ENCODE measurements around the gene SLC6A3. TPM values are rescaled to one million over a fixed set of nuclear protein-coding genes. Genes with fewer than 3 reads are reported as not detected.

Gene SLC6A3
- total RNA-seq, result not detected

GRCh38 chr5:1445313-1445688 lies at the start of gene SLC6A3:
Gene SLC6A3 (minus strand): TSS chr5:1445440. CDS start chr5:1443197, 2,243 bp downstream.
- H3K4me1 ChIP-seq, result no peaks in the 10 kb centered on the region
- no peaks in the 10 kb centered on the region for H3K36me3 ChIP-seq
- in situ Hi-C loops (cut with MboI; ENCODE audit: low sequenced_read_pairs in 4 of 4) (no loop called here), intact Hi-C loops (cut with DNase I; ENCODE audit: low total_unique reads) (no loop called here)
- H3K27me3 ChIP-seq, result peaks cover 41 to 64% (median 53%) of the 10 kb centered on the region in 3 donors
- no peak within 1 kb of the TSS for H3K27ac ChIP-seq
- H3K9me3 ChIP-seq, result no peaks in the 10 kb centered on the region
- DNase-seq (no peak), ATAC-seq (no peak)
- TF ChIP-seq POLR2A (IDR thresholded peaks at IDR 0.05), result no peak
- TF ChIP-seq, protein P1, sequence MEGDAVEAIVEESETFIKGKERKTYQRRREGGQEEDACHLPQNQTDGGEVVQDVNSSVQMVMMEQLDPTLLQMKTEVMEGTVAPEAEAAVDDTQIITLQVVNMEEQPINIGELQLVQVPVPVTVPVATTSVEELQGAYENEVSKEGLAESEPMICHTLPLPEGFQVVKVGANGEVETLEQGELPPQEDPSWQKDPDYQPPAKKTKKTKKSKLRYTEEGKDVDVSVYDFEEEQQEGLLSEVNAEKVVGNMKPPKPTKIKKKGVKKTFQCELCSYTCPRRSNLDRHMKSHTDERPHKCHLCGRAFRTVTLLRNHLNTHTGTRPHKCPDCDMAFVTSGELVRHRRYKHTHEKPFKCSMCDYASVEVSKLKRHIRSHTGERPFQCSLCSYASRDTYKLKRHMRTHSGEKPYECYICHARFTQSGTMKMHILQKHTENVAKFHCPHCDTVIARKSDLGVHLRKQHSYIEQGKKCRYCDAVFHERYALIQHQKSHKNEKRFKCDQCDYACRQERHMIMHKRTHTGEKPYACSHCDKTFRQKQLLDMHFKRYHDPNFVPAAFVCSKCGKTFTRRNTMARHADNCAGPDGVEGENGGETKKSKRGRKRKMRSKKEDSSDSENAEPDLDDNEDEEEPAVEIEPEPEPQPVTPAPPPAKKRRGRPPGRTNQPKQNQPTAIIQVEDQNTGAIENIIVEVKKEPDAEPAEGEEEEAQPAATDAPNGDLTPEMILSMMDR (IDR thresholded peaks at IDR 0.05 in 4 of 5, conservative IDR thresholded peaks at IDR 0.05 in 1 of 5), result no peak
- no peak within 1 kb of the TSS for H3K4me3 ChIP-seq

DNA sequence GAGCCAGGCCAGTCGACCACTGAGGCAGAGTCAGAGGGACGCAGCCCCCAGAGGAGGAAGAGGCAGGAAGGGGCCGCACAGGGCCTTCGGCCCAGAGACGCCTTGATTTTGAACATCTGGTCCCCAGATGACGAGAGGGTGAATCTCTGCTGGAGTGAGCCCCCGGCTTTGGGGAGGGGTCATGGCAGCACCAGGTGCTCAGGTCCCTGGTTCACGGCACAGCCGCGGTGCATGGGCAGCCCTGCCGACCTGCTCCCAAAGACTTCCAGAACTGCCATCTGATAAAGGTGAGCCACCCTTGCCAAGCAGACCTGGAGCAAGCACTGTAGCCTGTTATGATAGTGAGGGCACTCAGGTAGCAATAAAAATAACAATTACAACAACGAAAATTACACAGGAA lies 48.7 kb upstream of the SLC6A3 start:
- no peaks in the 10 kb centered on the region for H3K27me3 ChIP-seq
- in situ Hi-C loops (cut with MboI; ENCODE audit: low sequenced_read_pairs in 4 of 4), result no loop called here
- TF ChIP-seq POLR2A (IDR thresholded peaks at IDR 0.05), result no peak
- TF ChIP-seq, protein P1 (IDR thresholded peaks at IDR 0.05 in 4 of 5, conservative IDR thresholded peaks at IDR 0.05 in 1 of 5), result no peak
- no peaks in the 10 kb centered on the region for H3K36me3 ChIP-seq
- H3K9me3 ChIP-seq, result no peaks in the 10 kb centered on the region
- intact Hi-C loops (cut with DNase I; ENCODE audit: low total_unique reads), result no loop called here
- H3K4me3 ChIP-seq, result no peak overlapping the region
- H3K27ac ChIP-seq, result no peak overlapping the region
- ATAC-seq, result no peak
- H3K4me1 ChIP-seq, result no peaks in the 10 kb centered on the region
- no peak for DNase-seq

GRCh38 chr5:1493413-1493812 lies 48.2 kb upstream of the SLC6A3 start:
- Histone ChIP-seq H3K27ac (no peak overlapping the region), H3K9me3 (no peaks in the 10 kb centered on the region), H3K36me3 (no peaks in the 10 kb centered on the region), H3K4me1 (no peaks in the 10 kb centered on the region), H3K4me3 (no peak overlapping the region), H3K27me3 (no peaks in the 10 kb centered on the region)
- TF ChIP-seq, protein P1 (IDR thresholded peaks at IDR 0.05 in 4 of 5, conservative IDR thresholded peaks at IDR 0.05 in 1 of 5), result no peak
- no peak for TF ChIP-seq POLR2A (IDR thresholded peaks at IDR 0.05)
- in situ Hi-C loops (cut with MboI; ENCODE audit: low sequenced_read_pairs in 4 of 4), result no loop called here
- intact Hi-C loops (cut with DNase I; ENCODE audit: low total_unique reads), result no loop called here
- ATAC-seq (no peak), DNase-seq (no peak)

DNA sequence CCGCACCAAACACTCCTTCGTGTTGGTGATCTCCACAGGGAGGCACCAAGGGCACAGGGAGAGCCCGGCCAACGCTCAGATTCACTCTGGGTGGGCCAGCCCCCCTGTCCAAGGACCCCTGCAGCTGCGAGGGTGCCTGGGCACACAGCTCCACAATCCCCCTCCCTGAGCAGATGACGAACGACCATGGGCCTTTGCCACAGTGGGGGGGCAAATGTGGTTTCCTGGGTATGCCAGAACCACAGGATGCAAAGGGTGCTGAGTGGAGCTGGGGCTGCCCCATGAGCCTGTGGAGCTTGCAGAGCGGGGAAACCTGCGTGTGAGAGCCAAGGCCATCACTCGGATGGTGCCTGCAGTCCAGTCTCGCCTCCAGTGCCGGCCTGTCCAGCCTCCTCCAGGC lies 47.5 kb upstream of the SLC6A3 start:
- intact Hi-C loops (cut with DNase I; ENCODE audit: low total_unique reads) (no loop called here), in situ Hi-C loops (cut with MboI; ENCODE audit: low sequenced_read_pairs in 4 of 4) (no loop called here)
- no peak for TF ChIP-seq POLR2A (IDR thresholded peaks at IDR 0.05)
- Histone ChIP-seq H3K9me3 (no peaks in the 10 kb centered on the region), H3K4me3 (no peak overlapping the region), H3K4me1 (no peaks in the 10 kb centered on the region), H3K27ac (no peak overlapping the region), H3K27me3 (no peaks in the 10 kb centered on the region), H3K36me3 (no peaks in the 10 kb centered on the region)
- DNase-seq (no peak), ATAC-seq (no peak)

- Histone ChIP-seq H3K27me3 (no peaks in the 10 kb centered on the region), H3K4me3 (no peak overlapping the region), H3K36me3 (peaks cover 0 to 4% of the 10 kb centered on the region in 2 donors), H3K4me1 (no peaks in the 10 kb centered on the region), H3K9me3 (no peaks in the 10 kb centered on the region), H3K27ac (no peak overlapping the region)
- no peak for DNase-seq
- no peak for TF ChIP-seq POLR2A (IDR thresholded peaks at IDR 0.05)
- TF ChIP-seq, protein P1 (IDR thresholded peaks at IDR 0.05 in 4 of 5, conservative IDR thresholded peaks at IDR 0.05 in 1 of 5), result no peak
- in situ Hi-C loops (cut with MboI; ENCODE audit: low sequenced_read_pairs in 4 of 4) (no loop called here), intact Hi-C loops (cut with DNase I; ENCODE audit: low total_unique reads) (no loop called here)
- no peak for ATAC-seq
Measured at GRCh38 chr5:1490376-1490775, 45.1 kb upstream of the SLC6A3 start.
